Neural progenitor cell (in vitro differentiated cells): ENCODE results near the gene PURA.

Experiments
- EZH2phosphoT487 ChIP-seq: fragments of 200-600 bp; sonication (generic); IDR thresholded peaks from 2 replicates; pipeline ENCODE4 v1.6.1; 2017; ENCODE audit warnings: antibody characterized with exemption
- TF ChIP-seq, protein P1 (sequence below): fragments of 200-600 bp; sonication (generic); IDR thresholded peaks from 2 replicates; pipeline ENCODE4 v1.5.1; 2017; ENCODE audit warnings: antibody characterized with exemption, mild to moderate bottlenecking

DNA sequence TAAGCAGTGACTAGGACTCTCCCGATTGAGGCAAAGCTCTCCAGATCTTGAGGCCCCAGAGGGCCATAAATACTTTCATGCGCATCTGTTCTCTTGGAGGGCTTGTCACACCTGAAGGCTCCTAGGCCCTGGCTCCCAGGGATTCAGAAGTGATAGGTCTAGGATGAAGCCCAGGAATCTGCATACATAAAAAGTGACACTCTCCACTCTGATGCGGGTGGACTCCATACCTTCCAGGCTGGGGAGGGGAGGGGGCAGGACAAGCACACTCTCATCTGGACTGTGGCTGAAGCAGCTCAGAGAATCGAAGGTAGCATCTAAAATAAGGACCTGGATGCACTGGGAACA lies 52.0 kb downstream of the PURA start:
- TF ChIP-seq, protein P1, sequence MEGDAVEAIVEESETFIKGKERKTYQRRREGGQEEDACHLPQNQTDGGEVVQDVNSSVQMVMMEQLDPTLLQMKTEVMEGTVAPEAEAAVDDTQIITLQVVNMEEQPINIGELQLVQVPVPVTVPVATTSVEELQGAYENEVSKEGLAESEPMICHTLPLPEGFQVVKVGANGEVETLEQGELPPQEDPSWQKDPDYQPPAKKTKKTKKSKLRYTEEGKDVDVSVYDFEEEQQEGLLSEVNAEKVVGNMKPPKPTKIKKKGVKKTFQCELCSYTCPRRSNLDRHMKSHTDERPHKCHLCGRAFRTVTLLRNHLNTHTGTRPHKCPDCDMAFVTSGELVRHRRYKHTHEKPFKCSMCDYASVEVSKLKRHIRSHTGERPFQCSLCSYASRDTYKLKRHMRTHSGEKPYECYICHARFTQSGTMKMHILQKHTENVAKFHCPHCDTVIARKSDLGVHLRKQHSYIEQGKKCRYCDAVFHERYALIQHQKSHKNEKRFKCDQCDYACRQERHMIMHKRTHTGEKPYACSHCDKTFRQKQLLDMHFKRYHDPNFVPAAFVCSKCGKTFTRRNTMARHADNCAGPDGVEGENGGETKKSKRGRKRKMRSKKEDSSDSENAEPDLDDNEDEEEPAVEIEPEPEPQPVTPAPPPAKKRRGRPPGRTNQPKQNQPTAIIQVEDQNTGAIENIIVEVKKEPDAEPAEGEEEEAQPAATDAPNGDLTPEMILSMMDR = no peak
- no peak for TF ChIP-seq EZH2phosphoT487
